NCI-H345 treated with DMSO at 0.1 percent for 48 hours (cell line): ENCODE results near the gene MIF.
"Not testable (repeated sequence)": the region's sequence is repeated elsewhere in the genome, so short reads cannot be mapped to it uniquely, and the experiment has no call there.

Experiments
- DNase-seq: peaks from one replicate; lab custom pipeline; 2025; ENCODE audit not compliant: unreplicated experiment; lab: John Stamatoyannopoulos, UW

Gene MIF

DNA sequence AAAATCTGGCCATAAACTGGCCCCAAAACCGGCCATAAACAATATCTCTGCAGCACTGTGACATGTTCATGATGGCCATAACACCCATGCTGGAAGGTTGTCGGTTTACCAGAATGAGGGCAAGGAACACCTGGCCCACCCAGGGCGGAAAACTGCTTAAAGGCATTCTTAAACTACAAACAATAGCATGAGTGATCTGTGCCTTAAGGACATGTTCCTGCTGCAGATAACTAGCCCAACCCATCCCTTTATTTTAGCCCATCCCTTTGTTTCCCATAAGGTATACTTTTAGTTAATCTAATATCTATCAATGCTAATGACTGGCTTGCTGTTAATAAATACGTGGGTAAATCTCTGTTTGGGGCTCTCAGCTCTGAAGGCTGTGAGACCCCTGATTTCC is 6.0 kb downstream of the MIF start:
- not testable (repeated sequence) for DNase-seq

DNA sequence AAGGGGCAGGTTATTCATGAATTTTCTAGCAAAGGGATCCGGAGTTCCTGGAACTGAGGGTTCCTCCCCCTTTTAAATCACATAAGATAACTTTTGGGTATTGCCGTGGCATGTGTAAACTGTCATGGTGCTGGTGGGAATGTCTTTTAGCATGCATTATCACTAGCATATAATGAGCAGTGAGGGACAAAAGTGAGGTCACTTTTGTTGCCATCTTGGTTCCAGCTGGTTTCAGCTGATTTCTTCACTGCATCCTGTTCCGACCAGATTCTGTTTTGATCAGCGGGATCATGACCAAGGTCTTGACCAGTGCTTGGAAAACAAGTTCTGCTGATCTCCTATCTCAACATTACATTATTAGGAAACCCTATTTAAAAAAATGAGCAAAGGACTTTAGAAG is 7.4 kb downstream of the MIF start:
- DNase-seq = no peak

DNA sequence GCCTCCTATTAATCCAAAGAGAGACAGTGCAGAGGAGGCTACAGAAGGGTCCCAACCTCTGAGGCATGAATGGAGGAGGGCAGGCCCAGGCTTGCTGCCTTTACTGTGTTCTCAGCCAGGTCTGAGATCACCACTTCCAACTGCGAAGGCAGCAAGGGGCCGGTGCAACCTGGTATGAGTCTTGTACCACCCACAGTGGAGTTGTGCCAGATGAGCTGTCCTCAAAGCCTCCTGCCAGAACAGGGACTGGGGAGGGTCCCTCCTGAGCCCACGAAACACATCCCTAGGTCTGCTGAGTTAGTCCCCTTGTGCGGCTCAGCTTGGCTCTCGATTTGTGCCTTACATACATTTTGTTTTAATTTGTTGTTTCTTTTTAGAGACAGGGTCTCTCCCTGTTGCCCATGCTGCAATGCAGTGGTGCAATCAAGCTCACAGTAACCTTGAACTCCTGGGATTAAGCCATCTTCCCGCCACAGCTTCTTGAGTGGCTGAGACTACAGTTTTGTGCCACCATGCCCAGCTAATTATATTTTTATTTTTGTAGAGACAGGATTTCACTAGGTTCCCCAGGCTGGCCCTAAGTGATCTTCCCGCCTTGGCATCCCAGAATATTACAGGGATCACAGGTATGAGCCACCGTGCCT is 9.3 kb downstream of the MIF start:
- DNase-seq = peak; percentile 19

DNA sequence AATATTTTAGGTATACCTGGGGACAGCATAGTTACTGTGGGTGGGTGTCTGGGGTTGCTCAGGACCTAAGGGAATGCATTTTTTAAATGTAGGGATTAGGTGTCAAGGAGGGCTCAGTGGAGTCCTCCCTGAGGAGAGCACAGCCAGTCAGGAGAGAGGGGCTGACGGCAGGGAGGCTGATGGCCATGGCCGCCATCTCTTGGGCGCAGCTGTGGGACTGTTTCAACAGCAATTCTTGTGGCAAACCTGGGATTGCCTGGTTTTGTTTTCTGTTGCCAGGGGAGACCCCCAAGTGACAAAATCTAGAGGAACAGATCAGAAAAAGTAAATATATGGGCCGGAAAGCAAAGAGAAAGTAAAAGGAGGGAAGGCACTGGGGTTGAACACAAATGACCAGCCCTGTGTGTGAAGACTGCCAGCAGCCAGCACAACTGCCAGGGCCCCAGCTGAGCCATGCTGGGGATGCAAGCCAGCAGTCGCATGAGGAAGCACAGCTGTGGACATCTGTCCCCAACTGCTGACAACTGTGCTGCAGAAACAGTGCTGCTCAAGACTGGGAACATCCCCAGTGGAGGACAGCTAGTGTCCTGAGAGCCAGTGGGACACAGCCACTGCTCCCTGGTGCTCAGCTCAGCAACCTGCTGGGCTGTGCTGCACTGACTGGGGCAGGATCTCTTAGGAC is 10.5 kb downstream of the MIF start:
- DNase-seq = no peak

DNA sequence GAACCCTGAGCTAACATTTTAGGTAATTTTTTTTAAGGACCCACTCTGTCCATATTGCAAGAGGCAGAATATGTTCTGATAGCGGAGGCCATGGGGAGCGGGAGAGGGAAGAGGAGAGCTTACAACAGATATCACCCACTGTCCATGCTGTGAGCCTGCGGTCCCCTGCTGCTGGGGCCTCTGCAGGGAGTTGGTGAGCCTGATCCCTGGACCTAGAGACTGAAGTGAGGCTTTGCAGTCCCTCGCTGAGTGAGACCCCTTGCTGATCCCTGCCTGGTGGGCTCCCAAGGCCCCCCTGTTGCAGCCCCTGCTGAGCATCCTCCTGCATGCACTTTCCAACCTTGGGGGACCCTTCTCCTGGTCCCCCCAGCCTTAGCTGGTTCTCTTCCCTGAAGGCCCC is 12.5 kb downstream of the MIF start:
- no peak for DNase-seq

DNA sequence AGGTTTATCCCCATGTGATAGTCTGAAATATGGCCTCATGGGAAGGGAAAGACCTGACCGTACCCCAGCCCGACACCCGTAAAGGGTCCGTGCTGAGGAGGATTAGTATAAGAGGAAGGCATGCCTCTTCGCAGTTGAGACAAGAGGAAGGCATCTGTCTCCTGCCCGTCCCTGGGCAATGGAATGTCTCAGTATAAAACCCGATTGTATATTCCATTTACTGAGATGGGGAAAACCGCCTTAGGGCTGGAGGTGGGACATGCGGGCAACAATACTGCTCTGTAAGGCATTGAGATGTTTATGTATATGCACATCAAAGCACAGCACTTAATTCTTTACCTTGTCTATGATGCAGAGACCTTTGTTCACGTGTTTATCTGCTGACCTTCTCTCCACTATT is 13.2 kb downstream of the MIF start:
- not testable (repeated sequence) for DNase-seq

DNA sequence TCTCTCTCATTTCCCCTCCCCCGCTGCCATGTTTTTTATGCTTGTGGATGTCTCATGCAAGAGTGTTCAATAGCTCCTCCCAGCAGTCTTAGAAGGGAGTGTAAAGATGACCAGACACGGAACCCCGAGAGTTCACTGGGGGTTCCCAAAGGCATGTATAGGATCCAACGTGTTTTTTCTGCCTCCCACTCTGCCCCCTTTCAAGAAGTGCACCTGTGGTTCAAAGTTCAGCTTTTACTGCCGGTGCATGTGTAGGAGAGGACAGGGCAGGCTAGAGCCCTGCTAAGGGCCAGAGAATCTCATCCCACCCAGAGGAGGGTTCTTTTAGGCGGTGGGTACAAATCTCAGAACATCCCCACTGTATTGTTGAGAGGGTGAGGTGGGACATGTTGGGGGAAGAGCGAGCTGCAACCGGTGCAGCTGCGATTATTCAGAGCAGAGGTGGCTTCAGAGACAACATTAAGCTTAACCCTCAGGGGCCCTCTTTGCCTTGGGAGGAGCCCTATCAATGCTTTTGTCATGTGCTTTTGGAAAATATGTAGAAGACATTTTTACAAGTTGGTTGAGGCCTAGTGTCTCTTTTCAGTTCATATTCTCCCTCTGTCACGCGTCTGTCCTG is 14.5 kb downstream of the MIF start:
- DNase-seq = no peak

DNA sequence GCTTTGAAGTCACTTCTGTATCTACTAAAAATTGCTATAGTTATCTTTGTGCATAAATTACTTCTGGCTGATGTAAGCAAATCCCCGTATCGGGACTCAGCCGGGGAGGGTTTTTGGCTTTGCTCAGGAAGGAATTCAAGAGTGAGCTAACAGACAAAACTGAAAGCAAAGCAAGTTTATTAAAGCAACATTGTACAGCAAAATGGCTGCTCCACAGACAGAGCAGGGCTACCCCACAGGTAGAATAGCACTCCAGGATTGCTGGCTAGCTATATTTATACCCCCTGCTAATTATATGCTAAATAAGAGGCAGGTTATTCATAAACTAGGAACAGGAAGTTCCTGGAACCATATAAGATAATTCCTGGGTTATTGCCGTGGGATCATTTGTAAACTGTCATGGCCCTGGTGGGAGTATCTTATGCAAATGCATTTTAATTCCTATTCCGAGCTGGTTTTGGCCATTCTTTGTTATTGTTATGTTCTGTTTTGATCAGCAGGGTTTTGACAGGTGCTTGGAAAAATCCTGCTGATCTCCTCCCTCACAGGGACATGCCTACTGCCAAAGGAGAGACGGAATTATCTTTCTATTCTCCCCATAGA is 15.2 kb downstream of the MIF start:
- DNase-seq = no peak

DNA sequence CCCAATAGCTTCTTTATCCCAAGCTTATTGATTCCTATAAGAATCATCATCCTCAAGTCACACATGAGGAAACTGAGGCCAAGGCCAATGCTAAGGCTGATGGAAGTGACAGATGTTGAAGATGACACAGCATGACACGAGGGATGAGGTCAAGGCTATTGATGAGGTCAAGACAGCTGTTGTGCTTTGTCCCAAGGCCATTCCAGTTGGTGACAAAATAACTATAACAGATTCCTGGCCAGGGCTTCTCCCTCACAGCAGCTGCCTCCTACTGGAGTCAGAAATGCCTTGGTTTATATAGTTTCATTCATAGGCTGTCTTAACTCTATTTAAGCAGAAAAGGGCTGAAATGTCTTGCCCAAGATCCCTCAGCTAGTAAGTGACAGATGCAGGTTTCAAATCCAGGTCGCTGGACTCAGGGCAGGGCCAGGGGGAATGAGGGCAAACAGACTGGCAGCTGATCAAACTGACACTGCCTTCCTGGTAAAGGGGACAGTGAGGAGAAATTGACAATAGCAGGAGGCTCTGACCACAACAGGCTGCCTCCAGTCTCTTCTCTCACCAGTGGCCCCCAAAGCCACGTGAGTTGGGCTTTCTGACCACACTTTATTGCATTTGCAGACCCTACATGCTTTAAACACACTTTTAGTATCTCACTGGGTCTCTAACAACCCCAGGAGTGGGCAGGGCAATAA is 16.5 kb downstream of the MIF start:
- no peak for DNase-seq

DNA sequence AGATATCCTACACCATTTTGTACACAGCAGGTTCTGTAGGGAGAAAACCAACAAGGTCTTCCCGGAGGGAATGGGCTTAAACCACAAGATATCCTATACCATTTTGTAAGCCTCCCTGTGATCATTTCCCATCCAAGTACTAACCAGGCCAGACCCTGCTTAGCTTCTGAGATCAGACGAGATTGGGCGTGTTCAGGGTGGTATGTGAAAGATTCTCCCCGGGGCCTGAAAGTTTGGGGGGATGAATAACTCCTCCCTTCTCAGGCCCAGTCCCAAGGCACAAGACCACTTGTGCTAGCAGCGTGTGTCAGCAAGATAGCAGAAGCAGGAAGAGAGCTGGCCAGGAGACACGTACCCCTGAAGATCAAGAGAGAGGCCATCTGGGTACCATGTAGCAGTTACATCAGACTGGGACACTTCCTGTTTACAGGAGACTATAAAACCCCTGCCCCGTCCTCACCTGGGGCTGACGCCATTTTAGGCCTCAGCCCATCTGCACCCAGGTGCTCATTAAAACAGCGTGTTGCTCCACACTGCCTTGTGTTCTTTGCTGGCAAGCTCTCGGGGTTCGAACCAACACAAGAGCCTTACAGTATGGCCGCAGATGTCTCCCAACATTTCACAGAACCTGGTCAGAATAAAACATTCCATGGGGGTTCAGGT is 17.3 kb downstream of the MIF start:
- no peak for DNase-seq

DNA sequence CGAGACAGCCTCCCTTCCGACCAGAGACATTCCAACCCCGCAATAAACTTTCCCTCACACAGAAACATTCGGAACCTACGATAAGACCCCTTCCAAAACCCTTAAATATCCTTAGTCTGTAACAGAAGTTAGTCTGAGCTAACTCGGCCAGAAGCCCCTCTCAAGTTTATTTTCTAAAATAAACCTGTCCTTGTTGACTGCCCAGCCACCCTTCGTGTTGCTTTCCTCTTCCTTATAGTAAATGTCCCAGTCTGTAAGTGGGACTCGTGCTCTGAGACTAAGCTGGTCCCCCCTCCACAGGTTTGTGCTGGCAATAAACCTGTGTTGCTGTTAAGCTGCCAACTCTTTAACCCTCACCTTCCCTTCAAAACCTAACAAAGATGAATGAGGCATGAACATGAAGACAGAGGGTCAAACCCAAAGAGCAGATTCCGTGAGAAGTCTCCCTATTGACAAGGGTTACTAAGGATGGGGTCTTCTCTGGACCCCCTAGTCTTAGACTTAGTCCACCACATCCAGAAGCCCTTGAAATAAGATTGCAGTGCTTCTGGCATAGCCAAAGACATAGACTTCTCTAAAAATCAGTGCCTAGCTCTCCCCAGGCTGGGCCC is 18.2 kb downstream of the MIF start:
- no peak for DNase-seq

DNA sequence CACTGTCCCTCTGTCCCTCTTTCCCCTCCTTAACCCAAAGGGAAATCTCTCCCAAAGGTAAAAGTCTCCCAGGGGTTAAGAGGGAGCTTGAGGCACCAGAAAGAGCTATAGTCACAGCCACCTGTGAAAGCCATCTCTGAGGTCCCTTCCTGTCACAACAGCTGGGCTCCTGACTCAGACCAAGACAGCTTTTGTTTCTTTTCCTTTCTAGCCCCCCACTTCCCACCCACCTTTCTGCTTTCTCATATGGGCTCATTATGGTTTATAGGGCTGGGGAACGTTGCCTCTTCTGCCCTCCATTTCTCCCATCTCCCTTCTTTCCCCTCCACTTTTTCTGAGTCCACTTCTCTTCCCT is 19.1 kb downstream of the MIF start:
- DNase-seq = no peak

DNA sequence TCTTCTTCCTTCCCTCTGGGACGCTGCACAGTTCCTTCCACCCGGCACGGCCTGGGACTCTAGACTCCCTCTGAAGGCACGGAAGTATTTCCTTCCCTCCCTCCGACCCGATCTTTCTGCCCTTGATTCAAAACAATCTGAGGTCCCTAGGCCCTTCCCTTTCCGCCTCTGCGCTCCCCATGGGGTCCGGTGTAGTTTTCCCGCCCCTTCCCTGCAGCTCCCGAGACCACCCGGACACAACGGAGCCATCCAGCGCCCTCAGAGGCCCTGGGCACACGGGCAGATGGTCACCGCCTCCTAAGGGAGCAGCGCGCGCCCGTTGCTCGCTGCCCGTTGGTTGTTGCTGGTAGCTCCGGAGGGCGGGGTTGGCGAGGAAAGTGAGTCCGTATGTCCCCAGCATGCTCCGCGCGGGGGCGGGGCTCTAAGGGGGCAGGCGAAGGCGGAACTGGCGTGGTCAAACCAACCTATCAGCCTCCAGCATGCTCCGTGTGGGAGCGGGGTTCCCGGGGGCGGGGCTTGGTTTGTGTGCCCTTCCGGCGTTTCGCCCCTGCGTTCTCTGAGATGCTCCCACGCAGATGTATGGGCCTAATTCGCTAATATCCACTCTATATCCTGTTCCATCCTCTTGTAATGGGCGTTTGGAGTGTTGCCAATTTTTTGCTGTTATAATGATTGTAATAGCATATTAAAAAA is 19.6 kb downstream of the MIF start:
- peak; percentile 99 for DNase-seq

DNA sequence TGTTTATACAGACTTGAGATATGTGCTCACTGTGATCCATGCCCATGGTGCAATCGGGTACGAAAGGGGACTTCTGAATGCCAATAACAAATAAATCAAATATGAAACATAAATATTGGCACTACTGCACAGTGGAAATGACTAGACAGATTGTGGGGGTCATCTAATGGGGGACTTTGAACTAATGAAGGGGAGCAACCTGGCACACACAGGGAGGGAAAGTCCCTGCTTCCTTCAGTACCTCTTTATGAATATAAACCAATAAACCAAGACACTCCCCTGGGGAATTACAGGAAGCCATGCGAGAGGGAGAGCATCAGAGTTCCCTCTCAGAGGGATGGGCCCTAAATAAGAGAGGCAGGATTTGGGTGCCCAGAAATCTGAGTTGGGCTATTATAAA is 21.1 kb downstream of the MIF start:
- no peak for DNase-seq

DNA sequence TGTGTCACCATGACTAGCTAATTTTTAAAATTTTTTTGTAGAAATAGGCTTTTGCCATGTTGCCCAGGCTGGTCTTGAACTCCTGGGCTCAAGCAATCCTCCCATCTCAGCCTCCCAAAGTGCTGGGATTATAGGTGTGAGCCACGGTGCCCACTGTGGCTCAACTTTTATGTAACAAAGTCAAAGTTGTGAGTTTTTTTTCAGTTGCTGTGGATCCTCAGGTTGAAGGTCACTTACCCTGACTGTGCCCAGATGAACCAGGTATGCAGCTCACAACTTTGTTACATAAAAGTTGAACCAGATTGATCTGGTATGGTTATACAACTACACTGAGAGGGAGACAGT is 26.1 kb downstream of the MIF start:
- not testable (repeated sequence) for DNase-seq

DNA sequence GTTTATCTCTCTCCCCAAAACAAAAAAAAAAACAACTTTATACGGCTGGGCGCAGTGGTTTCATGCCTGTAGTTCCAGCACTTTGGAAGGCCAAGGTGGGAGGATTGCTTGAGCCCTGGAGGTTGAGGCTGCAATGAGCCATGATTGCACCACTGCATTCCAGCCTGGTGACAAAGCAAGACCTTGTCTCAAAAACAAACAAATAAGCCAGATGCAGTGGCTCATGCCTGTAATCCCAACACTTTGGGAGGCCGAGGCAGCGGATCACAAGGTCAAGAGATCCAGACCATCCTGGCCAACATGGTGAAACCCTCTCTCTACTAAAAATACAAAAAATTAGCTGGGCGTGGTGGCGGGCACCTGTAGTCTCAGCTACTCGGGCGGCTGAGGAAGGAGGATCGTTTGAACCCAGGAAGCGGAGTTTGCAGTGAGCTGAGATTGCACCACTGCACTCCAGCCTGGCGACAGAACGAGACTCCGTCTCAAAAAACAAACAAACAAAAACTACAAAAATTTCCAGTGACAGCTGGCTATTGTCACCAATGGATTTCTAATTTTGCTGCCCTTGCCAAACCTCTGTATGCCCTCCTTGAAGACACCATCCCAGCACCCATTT is 27.5 kb downstream of the MIF start:
- not testable (repeated sequence) for DNase-seq

DNA sequence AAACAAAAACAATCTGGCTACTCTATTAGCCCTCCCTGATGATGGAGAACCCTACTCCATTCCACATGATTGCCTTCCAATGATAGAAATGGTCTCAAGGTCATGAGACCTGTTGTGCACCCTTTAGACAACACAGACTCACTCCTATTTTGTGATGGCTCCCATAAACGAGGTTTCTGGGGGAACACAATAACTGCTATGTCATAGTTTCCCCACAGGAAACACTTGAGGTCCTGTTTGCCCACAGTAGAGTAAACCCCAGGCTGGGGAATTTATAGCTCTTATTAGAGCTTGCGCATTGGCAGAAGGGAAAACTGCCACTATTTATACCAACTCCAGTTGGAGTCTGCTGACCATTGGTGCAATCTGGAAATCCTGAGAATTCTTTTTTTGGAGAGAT is 28.7 kb downstream of the MIF start:
- no peak for DNase-seq

DNA sequence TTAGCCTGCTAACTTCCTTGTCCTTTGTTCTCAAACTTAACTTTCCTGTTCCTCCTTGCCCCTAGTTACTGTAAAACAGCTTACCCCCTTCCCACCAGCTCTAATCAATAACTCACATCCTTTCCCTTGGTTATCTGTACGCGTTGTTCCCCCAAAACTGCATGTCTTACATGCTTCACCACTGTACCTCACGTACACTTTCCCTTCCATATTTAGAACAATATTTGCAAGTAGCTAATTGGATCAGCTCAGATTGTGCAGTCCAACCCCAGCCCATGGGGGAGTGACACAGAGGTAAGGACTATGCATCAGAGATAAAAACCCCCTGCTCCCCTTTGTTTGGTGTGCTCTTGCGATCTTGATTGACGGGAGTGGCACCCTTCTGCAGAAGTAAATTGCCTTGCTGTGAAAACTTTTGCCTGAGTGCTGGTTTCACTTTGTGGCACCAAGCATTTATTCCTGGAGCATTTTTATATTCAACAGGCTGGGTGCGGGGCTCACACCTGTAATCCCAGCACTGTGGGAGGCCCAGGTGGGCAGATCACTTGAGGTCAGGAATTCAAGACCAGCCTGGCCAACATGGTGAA is 30.9 kb downstream of the MIF start:
- DNase-seq = no peak

DNA sequence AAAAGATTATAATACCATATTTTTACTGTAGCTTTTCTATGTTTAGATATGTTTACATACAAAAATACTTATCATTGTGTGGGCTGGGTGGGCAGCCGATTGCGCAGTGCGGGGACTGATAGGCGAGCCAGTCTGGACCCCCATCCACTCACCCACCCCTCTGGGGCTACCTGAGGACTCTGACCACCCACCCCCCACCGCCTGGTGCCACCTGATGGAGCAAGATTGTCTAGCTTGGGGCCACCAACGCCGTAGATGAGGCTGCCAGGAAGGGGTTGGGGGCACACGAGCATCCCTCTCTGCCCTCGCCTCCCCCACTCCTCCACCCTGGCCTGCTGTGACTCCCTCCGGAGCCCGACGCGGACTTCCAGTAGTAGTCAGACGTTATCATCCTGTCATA is 32.4 kb downstream of the MIF start:
- DNase-seq = no peak
